CD4-positive, alpha-beta T cell (primary cell): ENCODE data around the gene DLST. TPM values are rescaled to one million over a fixed set of nuclear protein-coding genes. Genes with fewer than 3 reads are reported as not detected.

Experiments
- ATAC-seq: fragments of 200-7000 bp; cut with Tn5 transposase; one replicate; pipeline ENCODE4 v1.10.0; 2022; ENCODE audit warnings: mild to moderate bottlenecking; ENCODE audit not compliant: poor library complexity
- CTCF ChIA-PET: fragments of 350-600 bp; sonication (Branson Sonifier 250); formaldehyde crosslinking; loops from one replicate; lab custom pipeline; 2021; ENCODE audit warnings: antibody characterized with exemption, inconsistent platforms; lab: Charles Lee
- POLR2A ChIA-PET: fragments of 350-600 bp; sonication (Branson Sonifier 250); formaldehyde crosslinking; loops from one replicate; lab custom pipeline; 2021; ENCODE audit warnings: antibody characterized with exemption, inconsistent platforms; lab: Charles Lee
- DNase-seq, 14 experiments: peaks; one replicate each; pipeline ENCODE4 v3.0.0-alpha.2; 2013 to 2020; ENCODE audit warnings: mixed read lengths in 2 of 14
- H3K27ac ChIP-seq, 2 donors: one replicate each; pipeline versions ENCODE4 v1.5.1 to v1.7.0; 2013; ENCODE audit warnings: low read length in 2 of 2, low read depth in 1 of 2, mild to moderate bottlenecking in 1 of 2
- H3K27me3 ChIP-seq, 2 experiments: 1 replicate in 1 of 2; 2 replicates in 1 of 2; pipeline versions ENCODE4 v1.6.1 to v1.7.0; 2013; ENCODE audit warnings: low read length in 2 of 2, control low read depth in 1 of 2, mild to moderate bottlenecking in 1 of 2, moderate library complexity in 1 of 2; ENCODE audit not compliant: insufficient read depth in 2 of 2, control insufficient read depth in 1 of 2
- H3K36me3 ChIP-seq: one replicate; pipeline ENCODE4 v1.6.1; 2013; ENCODE audit warnings: low read length, control low read depth; ENCODE audit not compliant: insufficient read depth
- H3K4me1 ChIP-seq: one replicate; pipeline ENCODE4 v1.6.1; 2013; ENCODE audit warnings: low read length, control low read depth; ENCODE audit not compliant: insufficient read depth
- H3K4me3 ChIP-seq: one replicate; pipeline ENCODE4 v1.5.1; 2013; ENCODE audit warnings: mild to moderate bottlenecking, low read length, moderate library complexity
- H3K9me3 ChIP-seq, 2 experiments: 1 replicate in 1 of 2; 2 replicates in 1 of 2; pipeline versions ENCODE4 v1.6.1 to v1.7.0; 2013; ENCODE audit warnings: low read length in 2 of 2, mild to moderate bottlenecking in 2 of 2, control low read depth in 1 of 2, moderate library complexity in 1 of 2; ENCODE audit not compliant: control insufficient read depth in 1 of 2, insufficient read depth in 1 of 2
- H3K27ac Mint-ChIP-seq: one replicate; pipeline ENCODE4 v1.8.0; 2020; ENCODE audit warnings: mixed read lengths
- H3K27me3 Mint-ChIP-seq: one replicate; pipeline ENCODE4 v1.8.0; 2021; ENCODE audit warnings: mixed read lengths
- H3K36me3 Mint-ChIP-seq: one replicate; pipeline ENCODE4 v1.8.0; 2021; ENCODE audit warnings: low read depth, mixed read lengths
- H3K4me1 Mint-ChIP-seq: one replicate; pipeline ENCODE4 v1.8.0; 2021; ENCODE audit warnings: low read depth, mixed read lengths
- H3K4me3 Mint-ChIP-seq: one replicate; pipeline ENCODE4 v1.8.0; 2020; ENCODE audit warnings: mild to moderate bottlenecking, mixed read lengths
- H3K9me3 Mint-ChIP-seq: one replicate; pipeline ENCODE4 v1.8.0; 2020; ENCODE audit warnings: mixed read lengths
- intact Hi-C, 2 experiments: fragments of 100-400 bp; cut with DNase I in 1 of 2; cut with micrococcal nuclease in 1 of 2; formaldehyde crosslinking; loops; one replicate each; pipeline versions ENCODE4 v1.15.1 to v1.9.0; 2023 to 2025; cut with DNase I, micrococcal nuclease
- total RNA-seq, 174 experiments: library from RNA in 2 of 174; stranded (reverse) in 2 of 174; gene quantifications; one replicate each; pipeline ENCODE4 v1.2.3 and lab custom pipeline; 2021 to 2026
- TF ChIP-seq, protein P1 (sequence below): fragments of 200-600 bp; IDR thresholded peaks from one replicate; pipeline ENCODE4 v1.8.0; 2022; ENCODE audit warnings: antibody characterized with exemption, mild to moderate bottlenecking

Gene DLST
- total RNA-seq, 2 experiments from 2014 or later, result 162 to 170 TPM

DNA sequence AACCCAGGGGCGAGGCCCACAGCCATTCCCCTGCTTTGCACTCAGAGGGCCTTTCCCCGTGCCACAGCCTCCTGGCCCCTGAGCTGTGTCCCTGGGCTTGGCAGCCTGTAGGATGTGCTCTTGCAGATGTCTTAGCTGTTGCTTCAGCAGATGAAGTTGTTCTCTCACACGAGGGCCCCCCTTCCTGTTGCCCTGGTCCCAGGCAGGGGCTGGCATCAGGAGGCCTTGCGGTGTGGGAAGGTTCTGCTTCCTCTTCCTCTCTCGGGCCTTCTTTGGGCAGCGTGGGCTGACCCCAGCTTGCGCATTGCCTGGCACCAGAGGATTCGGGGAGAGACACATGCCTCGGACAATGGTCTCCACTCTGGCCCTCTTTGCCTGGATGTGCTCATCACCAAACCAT, 18.4 kb upstream of the DLST start:
- ChIA-PET POLR2A (interaction anchor here (1.6 to 4.2 kb wide), 2 partner anchors 13 to 42 kb away, joined by 3 to 43 read pairs; partner anchors contain the start of gene PROX2), CTCF (interaction anchor here (8.0 kb wide), 1 partner anchor 42 kb away, joined by 160 read pairs; no protein-coding TSS in a partner anchor)
- TF ChIP-seq, protein P1, sequence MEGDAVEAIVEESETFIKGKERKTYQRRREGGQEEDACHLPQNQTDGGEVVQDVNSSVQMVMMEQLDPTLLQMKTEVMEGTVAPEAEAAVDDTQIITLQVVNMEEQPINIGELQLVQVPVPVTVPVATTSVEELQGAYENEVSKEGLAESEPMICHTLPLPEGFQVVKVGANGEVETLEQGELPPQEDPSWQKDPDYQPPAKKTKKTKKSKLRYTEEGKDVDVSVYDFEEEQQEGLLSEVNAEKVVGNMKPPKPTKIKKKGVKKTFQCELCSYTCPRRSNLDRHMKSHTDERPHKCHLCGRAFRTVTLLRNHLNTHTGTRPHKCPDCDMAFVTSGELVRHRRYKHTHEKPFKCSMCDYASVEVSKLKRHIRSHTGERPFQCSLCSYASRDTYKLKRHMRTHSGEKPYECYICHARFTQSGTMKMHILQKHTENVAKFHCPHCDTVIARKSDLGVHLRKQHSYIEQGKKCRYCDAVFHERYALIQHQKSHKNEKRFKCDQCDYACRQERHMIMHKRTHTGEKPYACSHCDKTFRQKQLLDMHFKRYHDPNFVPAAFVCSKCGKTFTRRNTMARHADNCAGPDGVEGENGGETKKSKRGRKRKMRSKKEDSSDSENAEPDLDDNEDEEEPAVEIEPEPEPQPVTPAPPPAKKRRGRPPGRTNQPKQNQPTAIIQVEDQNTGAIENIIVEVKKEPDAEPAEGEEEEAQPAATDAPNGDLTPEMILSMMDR, result no peak
- Histone ChIP-seq H3K4me1 (peaks cover 24% of the 10 kb centered on the region), H3K36me3 (no peaks in the 10 kb centered on the region), H3K27ac (no peak overlapping the region), H3K9me3 (no peaks in the 10 kb centered on the region), H3K4me3 (no peak overlapping the region), H3K27me3 (no peaks in the 10 kb centered on the region)
- ATAC-seq (no peak), DNase-seq (no peak)
- Mint-ChIP-seq H3K36me3 (no peaks in the 10 kb centered on the region), H3K27ac (no peak overlapping the region), H3K4me3 (no peak overlapping the region), H3K4me1 (peaks cover 29% of the 10 kb centered on the region), H3K27me3 (no peaks in the 10 kb centered on the region), H3K9me3 (no peaks in the 10 kb centered on the region)
- intact Hi-C loops, result loop anchor here (2.0 to 5.0 kb wide), 3 partner anchors 18 to 439 kb away; partner anchors contain the start of gene DLST (in 1 of the 2)

DNA sequence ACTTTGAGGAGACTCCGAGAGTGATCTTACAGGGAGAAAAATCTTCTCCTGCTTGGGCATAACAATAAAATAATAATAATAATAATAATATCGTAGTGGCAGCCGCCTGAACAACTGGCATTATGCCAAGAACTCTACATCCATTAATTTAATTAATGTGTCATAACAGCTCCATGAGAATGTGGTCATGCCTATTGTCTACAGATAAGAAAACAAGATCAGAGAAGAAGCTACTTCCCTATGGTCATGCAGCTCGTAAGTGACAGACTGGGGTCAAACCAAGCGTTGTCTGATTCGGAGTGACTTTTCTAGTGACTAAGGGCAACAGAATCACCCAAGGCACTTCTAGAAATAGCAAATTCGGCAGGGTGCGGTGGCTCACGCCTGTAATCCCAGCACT, 17.5 kb upstream of the DLST start:
- no peaks in the 10 kb centered on the region for H3K9me3 ChIP-seq
- intact Hi-C loops, result loop anchor here (5.0 kb wide), 2 partner anchors 83 to 438 kb away; no protein-coding TSS in a partner anchor
- no peaks in the 10 kb centered on the region for H3K36me3 ChIP-seq
- Mint-ChIP-seq H3K4me3 (no peak overlapping the region), H3K9me3 (no peaks in the 10 kb centered on the region), H3K27me3 (no peaks in the 10 kb centered on the region), H3K36me3 (no peaks in the 10 kb centered on the region), H3K4me1 (peaks cover 31% of the 10 kb centered on the region), H3K27ac (no peak overlapping the region)
- no peak overlapping the region for H3K27ac ChIP-seq
- ChIA-PET POLR2A (no interaction called here), CTCF (interaction anchor here (1.2 kb wide), 1 partner anchor 41 kb away, joined by 4 read pairs; no protein-coding TSS in a partner anchor)
- no peak overlapping the region for H3K4me3 ChIP-seq
- no peak for DNase-seq
- H3K27me3 ChIP-seq, result no peaks in the 10 kb centered on the region
- peaks cover 24% of the 10 kb centered on the region for H3K4me1 ChIP-seq
- TF ChIP-seq, protein P1, result no peak
- ATAC-seq, result no peak

DNA sequence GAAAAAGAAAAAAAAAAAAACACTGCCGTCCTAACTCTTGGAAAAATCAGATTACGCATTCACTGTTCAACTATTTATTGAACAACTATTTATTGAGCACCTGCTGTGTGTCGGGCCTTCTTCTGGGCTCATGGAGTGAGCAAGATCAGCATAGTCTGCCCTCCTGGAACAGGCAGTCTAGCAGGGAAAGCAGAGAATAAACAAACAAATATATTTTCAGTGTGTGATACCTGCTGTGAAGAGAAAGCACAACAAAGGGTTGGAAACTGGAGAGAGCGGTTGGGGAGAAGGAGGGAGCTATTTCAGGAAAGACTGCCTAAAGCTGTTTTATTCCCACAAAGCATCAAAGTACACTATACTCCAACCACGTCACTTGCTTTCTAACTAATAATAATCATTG, 16.6 kb upstream of the DLST start:
- Mint-ChIP-seq H3K27ac (no peak overlapping the region), H3K4me3 (no peak overlapping the region), H3K9me3 (no peaks in the 10 kb centered on the region), H3K36me3 (no peaks in the 10 kb centered on the region), H3K27me3 (no peaks in the 10 kb centered on the region), H3K4me1 (peaks cover 31% of the 10 kb centered on the region)
- TF ChIP-seq, protein P1, result no peak
- DNase-seq, result no peak
- H3K27me3 ChIP-seq, result no peaks in the 10 kb centered on the region
- no peak overlapping the region for H3K27ac ChIP-seq
- no peaks in the 10 kb centered on the region for H3K9me3 ChIP-seq
- no peak overlapping the region for H3K4me3 ChIP-seq
- ATAC-seq, result no peak
- ChIA-PET POLR2A (no interaction called here), CTCF (no interaction called here)
- peaks cover 24% of the 10 kb centered on the region for H3K4me1 ChIP-seq
- H3K36me3 ChIP-seq, result no peaks in the 10 kb centered on the region
- intact Hi-C loops, result no loop called here
